Stromal cell of bone marrow (primary cell): ENCODE results near the gene COL23A1.

Experiments
- DNase-seq: peaks from one replicate; pipeline ENCODE4 v3.0.0-alpha.2; 2012; ENCODE audit warnings: low read depth

The COL23A1 gene

DNA sequence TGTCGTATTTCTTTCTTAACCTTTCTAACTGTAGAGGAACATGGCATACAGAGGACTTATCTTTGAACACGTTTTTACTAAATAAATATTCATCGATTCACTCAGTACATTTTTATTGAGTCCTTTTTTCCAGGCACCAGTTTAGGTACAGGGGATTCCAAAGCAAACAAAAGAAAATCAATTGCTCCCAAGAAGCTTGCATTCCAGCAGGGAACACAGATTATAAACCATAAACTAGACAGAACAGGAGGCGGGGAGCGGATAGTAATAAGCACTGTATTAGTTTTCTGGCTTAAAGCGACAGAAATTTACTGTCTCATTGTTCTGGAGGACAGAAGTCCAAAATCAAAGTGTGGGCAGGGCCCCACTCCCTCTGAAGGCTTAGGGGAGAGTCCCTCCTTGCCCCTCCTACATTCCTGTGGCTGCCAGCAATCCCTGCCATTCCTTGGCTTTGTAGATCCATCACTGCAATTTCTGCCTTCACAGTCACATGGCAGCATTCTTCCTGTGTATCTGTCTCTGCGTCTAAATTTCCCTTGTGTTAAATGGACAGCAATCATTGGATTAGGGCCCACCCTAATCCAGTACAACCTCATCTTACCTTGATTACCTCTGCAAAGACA lies 115.5 kb downstream of the COL23A1 start:
- no peak for DNase-seq

DNA sequence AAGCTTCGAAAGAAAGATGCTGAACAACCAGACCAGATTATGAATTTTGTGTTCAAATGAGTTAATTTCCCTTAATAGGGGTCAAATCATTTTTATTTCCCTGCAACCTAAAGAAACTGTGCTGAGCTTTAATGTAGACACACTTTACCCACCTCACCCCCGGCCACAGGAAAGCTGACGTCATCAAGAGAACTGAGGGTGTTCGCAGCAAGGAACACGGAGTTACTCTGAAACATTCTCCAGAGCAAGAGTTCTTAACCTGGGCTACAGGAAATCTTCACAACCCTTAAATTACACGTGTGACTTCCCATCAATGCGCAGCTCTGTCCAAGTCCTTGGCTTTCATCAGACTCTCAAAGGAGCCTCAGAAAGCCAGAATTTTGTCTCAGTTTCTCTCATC lies 116.3 kb downstream of the COL23A1 start:
- no peak for DNase-seq

DNA sequence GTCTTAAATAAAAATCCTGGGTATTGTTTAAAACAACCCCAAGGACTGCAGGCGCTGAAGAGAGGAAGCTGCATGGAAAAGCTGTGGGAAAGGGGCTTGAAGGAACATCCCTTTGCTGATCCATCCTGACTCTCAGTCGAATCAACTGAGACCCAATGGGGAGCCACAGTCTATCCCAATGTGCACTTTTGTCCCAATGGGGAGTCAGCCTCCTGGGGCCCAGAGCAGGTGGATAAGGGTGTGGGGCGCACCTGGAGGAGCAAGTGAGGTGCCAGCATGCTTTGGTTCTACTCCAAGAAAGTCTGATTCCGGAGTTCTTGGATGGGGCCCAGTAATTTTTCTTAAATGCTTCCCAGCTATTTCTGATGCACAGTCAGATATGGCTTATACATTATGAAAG lies 118.1 kb downstream of the COL23A1 start:
- DNase-seq, result no peak

DNA sequence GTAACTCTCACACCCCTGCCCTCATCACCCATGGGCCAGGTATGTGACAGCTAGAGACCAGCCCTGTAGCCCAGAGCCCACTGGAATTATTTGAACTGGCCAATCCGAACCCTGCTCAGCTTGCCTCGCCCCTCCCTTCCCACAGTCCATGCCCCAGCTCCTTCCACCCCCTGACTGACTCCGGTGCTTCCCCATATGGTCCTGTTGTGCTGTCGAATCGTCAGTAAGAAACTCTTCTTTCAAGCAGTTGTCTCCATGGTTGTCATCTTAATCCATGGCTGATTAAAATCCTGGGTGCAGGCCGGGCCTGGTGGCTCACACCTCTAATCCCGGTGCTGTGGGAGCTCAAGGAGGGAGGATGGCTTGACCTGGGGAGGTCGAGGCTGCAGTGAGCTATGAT lies 118.5 kb downstream of the COL23A1 start:
- no peak for DNase-seq

DNA sequence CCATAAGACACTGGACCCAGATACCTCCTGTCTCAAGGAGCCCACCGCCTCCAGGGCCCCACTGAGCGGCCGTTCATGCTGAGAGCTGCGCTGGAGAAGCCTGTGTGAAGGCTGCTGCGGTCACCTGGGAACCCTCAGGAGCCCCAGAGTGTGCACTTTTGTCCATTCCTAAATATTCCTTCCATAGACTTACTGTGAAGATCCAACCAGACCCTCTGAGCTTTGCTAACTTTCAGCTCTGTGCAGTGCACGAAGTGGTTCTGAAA lies 119.5 kb downstream of the COL23A1 start:
- DNase-seq, result no peak

DNA sequence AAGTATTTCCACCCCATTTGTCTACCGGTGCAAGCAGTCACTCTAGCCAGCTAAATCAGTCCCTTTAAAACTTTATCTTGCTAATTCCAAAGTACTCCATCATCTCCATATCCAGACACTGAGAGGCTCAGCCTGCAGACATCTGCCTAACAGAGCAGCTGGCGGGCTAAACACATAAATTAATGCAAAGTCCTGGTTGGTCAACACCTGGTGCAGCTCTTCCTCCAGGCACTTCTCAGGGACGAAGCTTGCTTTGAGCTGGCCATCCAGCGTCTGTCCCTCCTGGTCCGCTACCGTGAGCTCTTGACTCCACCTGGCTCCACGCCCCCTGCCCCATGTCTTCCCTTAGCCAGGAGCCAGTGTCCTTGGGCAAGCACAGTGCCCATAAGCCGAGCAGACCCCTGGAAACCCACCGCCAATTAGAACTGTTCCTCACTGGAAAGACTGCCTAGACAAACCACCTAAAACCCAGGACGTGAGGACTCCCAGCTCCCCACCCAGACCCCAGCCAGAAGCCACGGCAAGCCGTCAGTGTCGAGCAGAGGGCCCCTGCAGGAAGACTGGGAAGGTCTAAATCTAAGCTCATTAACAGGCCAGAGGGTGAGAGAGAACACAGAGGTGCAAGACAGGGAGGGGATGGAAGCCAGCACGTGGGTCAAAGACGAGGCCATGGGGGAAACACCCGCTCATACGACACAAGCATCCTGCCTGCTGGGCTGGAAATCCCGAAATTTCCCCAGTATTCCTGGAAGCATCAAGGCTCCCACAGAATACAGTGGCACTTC lies 120.0 kb downstream of the COL23A1 start:
- DNase-seq, result no peak

DNA sequence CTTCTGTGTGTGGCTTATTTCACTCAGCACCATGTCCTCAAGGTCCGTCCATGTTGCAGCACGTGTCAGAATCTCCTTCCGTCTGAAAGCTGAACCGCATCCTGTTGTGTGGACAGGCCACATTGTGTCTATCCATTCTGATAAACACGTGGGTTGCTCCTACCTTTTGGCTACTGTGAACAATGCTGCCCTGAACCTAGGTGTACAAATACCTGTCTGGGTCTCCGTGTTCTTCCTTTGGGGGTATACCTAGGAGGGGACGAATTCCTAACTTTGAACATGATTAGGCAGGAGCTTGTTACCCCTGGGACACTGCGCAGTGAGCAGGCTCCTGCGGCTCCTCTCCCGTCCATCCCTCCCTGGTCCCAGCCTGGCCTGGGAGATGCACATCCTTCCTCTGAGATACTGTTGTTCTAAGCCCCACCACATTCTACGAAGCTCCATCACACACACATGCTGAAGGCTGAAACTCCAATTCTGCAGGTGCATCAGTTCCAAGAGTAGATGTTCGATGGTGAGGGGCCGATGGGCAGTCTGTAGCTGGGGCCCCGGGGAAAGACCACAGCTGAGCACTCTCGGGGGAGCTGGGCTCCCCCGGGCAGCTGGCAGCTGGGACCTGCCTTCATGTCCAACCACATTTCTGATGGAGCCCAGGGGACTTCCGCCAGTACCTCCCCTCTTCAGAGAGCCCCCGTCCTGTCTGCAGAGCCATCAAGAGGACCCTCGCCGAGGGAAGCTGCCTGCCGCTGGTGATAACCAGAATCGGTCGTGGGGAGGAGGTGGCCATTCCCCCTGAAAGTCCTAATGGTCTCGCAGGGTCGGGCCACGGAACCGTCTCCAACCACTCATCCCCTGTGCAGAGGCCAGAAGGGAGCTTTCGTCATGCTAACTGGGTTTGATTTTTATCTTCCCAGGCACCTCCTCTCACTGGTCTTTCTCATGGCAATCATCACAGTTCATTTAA lies 120.9 kb downstream of the COL23A1 start:
- DNase-seq, result no peak

DNA sequence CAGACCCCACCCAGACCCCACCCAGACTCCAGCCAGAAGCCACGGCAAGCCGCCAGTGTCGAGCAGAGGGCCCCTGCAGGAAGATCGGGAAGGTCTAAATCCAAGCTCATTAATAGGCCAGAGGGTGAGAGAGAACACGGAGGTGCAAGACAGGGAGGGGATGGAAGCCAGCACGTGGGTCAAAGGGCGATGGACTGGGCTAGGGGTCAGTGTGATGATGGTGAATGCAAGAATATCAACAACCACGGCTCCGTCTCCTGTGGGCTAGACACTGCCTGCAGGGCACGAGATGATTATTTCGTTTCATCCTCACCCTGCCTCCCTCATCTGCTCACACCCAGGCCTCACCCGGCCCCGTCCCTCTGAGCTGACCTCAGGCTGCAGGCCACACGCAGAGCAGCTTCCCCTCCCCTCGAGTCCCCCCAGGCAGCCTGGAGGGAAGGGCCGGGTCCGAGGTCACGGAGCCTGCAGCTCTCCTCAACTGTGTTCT lies 122.0 kb downstream of the COL23A1 start:
- DNase-seq, result no peak

DNA sequence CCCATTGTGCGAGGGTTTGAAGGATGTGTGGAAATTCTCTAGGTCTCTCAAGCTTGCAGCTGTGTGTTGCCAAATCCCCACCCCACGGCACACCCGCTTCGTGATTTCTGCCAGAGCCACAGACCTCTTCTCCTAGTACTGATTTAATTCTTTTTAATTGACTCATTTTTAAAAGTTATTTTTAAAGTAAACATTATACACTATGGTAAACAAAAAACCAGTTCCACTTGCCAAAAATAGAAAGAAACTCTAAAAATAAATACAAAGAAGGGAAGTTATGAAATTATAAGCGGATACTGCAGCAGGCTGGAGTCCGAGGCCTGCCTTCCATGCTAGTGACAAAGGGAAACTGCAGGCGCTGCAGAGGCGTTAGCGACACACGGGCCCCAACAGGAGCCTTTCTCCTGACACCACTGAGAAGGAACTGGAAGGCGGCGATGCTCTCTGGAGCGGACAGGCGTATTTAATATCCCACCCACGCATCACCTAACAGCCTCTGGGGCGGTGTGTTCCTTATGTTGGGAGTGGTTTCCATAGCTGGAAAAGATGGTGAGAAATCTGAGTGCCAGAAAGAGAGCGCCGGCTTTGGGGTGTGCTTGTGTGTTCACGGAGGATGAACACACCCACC lies 122.5 kb downstream of the COL23A1 start:
- DNase-seq, result no peak

DNA sequence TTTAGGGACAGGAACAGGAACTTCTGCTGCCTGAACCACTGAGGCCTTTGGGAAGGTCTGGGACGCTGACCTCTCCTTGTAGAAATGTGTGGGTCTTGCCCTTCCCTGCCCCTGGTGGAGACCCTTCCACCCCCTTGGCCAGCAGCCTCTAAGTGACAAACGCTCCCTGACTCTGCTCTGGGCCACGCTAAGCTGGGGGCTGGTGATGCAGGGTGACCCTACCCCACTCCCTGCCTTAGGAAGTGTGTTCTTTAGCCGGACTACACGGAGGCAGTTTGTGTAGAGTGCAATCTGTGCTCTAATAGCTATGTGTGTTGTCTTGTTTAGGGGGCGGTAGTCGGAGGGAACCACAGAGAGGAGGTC lies 123.0 kb downstream of the COL23A1 start:
- no peak for DNase-seq

DNA sequence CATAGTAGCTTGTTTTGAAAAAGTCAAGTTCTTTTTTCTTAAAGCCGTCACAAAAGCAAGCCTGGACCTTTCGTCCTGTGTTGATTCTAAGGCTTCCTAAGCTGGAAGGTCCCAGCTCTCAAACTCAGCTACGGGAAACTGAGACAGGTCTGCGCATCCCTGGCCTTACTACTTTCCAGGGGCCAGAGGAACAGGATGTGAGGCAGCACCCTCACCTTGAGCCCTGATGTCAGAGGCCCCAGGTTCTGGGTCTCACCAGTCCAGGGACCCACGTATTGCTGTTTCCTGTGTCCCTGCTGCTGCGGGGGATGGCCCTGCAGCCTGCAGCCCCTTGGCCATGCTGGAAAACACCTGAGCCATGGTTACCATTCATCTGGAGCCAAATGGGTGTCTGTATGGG lies 123.9 kb downstream of the COL23A1 start:
- DNase-seq, result no peak

DNA sequence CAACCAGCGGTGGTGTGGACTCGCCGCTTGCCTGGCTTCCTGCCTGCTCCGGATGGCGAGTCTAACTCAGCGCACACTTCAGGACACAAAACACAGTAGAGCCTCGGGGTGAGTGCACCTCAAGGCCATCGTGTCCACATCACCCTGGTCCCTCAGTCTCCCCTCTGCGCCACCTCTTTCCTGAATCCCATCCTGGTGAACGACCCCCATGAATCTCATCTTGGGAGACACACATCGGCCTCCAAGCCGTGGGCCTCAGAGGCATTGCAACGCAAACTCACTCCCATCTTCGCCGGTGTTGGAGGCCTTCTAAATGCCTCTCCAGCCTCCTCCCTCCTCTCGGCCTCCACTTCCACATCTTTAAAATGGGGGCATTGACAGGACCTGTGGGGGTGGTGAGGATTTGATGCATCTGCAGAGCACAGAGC lies 124.3 kb downstream of the COL23A1 start:
- no peak for DNase-seq

DNA sequence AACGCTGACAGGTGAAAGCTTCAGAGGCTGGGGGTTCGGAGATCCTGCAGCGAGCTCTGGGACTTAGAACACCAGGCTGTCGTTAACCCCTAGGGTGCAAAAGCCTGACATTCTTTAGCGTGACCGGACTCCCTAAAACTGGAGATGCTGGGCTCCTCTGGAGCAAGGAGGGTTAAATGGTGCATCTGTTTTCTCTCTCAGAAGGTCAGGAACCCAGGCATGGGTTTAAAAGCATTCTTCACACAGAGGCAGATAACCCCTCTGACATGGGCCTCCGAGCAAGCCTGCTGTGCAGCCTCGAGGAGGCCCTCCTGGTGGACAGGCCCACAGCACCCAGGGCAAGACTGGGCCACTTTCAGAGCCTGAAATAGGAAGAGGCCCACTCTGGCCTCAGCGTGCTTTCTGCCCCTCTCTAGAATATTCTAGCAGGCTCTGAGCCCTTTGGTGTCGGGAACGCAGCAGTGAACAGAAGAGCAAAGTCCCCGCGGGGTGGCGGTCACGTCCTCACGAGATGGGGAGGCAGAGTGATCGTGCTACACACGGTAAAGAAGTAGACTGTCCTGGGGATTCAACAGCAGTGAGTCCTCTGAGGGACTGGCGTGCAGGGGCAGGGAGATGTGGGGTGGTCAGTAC lies 124.8 kb downstream of the COL23A1 start:
- no peak for DNase-seq

DNA sequence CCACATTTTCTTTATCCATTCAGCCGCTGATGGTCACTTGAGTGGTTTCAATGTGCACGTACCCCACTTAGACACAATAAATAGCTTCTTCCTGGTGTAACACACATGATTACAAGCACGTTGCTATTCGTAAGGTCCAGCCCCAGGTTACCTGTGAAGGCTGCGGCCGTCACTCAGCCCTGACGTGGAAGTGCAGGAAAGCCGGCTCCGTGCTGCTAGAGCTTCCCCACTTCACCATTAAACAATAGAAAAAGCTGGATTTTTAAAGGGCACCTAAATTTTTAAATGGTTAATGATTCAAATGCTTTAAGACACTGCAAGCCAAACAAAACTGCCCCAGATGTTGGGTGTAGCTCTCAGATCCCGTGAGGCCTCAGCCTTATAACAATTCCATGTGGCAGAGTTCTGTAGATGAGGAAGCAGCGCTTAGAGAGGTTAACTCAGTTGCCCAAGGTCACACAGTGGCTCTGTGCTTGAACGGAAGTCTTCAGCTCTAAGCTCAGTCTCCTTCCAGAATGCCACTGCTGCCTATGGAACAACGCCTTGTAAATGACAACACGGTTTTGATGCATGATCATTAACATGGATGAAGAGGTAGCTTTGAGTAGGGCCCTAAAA lies 125.7 kb downstream of the COL23A1 start:
- no peak for DNase-seq

DNA sequence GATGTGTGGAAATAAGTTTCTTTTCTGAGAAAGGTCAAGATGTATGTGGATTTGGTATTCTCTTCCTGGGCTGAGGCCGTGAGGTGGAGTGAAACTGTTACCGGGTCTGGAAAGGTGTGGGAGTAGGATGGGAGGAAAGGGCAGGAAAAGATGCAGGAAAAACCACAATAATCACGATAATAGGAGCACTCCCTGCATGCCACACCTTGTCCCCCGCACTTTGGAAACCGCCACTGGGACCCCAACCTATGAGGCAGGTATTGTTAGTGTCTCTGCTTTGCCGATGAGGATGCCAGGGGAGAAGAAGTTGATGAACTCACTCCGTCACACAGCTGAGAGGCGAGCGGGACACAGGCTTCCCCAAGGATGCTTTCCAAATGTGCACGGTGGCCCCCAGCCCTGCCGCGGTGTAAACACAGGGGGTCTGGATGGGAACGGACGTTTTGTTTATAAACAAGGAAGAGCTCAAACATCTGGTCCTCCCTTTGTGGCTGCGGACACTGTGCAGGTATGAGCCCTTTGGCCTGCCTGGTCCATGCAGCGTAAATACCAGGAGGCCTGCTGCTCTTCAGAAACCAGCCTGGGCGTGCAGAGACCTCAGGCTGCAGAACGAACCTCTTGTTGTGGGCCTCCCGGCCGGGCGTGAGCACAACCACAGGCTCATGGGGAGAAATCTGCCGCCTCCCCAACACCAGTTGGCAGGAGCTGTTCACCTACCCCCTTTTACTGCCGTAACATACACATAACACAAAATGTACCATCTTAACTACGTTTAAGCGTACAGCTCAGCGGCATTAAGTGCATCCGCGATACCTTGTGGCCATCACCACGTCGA lies 126.7 kb downstream of the COL23A1 start:
- no peak for DNase-seq

DNA sequence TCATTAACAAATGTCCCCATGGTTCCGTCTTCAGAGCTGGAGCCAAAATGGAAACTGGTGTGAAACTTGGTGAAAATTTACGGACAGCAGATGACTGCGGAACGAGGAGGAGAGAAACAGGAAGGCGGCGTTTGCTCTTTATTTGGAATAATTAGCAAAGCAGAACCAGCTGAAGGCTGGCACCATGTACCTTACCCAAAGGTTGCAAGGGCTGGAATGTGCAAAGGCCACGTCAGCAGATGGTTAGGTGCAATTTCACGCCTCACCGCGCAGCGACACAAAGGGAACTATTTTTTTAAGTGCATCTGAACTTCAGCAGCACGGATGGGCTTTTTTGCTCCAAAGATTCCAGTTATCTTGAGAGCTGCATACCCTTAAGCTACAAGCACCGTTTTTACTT lies 127.4 kb downstream of the COL23A1 start:
- no peak for DNase-seq

DNA sequence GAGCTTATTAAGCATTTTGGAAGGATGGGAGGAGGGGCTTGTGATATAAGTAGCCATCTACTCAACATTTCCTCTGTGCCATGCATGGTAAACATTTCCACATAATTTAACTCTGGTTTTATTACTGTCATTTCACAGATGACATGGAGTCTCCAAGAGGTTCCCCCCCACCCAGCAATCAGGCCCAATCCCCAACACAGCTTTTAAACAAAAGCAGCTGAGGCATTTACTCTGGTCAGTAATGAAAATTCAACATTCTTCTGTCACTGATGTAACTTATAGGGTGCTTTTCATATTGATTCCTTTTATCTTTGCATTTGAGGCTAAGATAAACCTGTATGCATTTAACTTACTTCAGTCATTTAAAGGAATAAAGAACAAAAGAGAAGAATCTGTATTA lies 128.1 kb downstream of the COL23A1 start:
- DNase-seq, result no peak

DNA sequence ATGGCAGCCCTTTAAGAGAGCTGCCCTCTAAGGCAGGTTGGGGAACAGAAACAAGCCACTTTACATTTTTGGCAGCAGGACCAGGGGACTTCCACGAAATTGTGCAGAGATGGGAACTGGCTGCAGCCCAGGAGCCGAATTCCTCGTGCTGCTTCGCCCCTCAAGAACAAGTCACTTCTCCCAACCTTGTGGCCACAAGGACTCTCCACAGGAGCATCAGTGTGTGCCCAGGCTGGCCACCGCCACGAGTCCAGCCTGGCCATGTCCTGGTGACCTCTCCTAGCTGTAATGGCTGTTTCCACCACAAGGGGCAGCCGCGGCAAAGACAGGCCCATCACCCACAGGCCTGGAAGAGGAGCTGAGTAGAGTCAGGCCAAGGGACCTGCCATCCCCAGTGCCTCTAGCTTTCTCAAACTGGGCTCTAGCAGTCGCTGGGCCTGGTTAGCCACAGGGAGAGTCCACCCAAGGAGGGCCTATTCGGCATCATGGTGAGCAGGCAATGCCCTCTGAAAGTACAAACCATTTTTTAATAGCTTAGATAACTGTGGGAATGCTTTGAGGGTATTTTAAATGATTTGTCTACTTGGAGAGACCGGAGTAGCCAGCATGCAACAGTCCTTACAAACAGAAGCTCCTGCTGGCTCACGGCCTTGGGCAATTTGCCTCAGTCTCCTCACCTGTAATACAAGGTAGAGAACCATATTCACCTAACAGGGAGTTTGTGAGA lies 129.0 kb downstream of the COL23A1 start:
- DNase-seq, result no peak

DNA sequence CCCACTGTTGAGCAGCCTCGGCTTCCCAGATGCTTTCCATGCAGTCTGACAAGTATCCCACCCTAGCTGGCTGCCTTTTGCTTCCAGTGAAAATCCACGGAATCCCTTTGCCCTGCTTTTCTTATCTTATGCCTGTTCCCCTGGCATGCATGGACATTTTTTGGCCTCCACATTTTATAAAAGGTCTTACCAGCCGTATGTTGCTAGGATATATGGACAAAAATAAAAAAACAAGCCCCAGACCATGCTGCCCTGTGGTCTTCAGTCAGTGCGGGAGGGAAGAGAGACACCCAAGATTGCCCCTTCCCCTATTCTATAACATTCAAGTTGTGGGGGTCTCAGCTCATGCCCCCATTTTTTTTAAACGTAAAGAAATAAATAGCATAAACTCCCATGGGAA lies 129.6 kb downstream of the COL23A1 start:
- no peak for DNase-seq

DNA sequence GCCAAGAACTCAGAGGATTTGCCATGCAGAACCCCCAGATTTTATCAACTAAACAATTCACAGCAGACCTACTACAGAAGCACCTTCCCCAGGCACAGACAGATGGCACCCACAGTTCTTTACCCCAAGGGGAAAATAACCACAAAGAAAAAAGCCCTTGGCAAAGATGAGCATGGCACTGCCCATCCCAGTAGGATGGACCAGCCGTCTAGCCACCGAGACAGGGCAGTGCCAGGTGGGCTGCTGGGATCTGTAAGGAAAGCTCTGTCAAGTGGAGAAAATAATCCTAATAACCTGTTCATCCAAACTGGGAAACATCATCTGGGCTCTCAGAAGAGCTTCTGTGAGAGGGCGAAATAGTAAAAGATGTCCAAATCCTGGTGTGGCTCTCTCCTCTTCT lies 130.0 kb downstream of the COL23A1 start:
- no peak for DNase-seq
